Activated CD4-positive, CD25-positive, alpha-beta regulatory T cell treated with anti-CD3 and anti-CD28 coated beads, Interleukin-2, amount 50 U/mL, for 24 hours (primary cell): ENCODE measurements around the gene MEA1.
"Not testable (repeated sequence)": the region's sequence is repeated elsewhere in the genome, so short reads cannot be mapped to it uniquely, and the experiment has no call there.

Experiments
- ATAC-seq, 2 donors: fragments of 150-1000 bp; cut with Tn5 transposase; one replicate each; pipeline ENCODE4 v1.10.0; 2021; ENCODE audit warnings: mild to moderate bottlenecking in 1 of 2, moderate library complexity in 1 of 2

The MEA1 gene

GRCh38 chr6:43013843-43014433 is at the start of gene MEA1, which contains the start of gene KLHDC3:
TSS of gene MEA1 (minus strand) at chr6:43013946. CDS start at chr6:43013813, 133 bp downstream.
TSS of gene KLHDC3 (plus strand) at chr6:43014249. CDS start at chr6:43017193, 2,944 bp downstream.
- ATAC-seq: peak; percentile 95 to 97

- no peak for ATAC-seq
Observed at GRCh38 chr6:43062818-43063217, 49.1 kb upstream of the MEA1 start.

- no peak for ATAC-seq
Observed at GRCh38 chr6:43061861-43062260, 48.1 kb upstream of the MEA1 start.

- ATAC-seq: no peak
Observed at GRCh38 chr6:43060755-43061633, 47.2 kb upstream of the MEA1 start.

- no peak for ATAC-seq
Observed at GRCh38 chr6:43060034-43060754, 46.4 kb upstream of the MEA1 start.

GRCh38 chr6:43059168-43060033 is 45.7 kb upstream of the MEA1 start, which contains the start of the genes KLC4 and MRPL2:
TSS of gene KLC4 (plus strand) at chr6:43059631. CDS start at chr6:43061336, 1,705 bp downstream.
TSS of gene MRPL2 (minus strand) at chr6:43059434. CDS start at chr6:43059381, 53 bp downstream.
- peak; percentile 95 to 96 for ATAC-seq

GRCh38 chr6:43058531-43058930 is 44.8 kb upstream of the MEA1 start:
- ATAC-seq: no peak

- ATAC-seq: no peak
Observed at GRCh38 chr6:43055966-43056365, 42.2 kb upstream of the MEA1 start.

- no peak for ATAC-seq
Observed at GRCh38 chr6:43054206-43054943, 40.6 kb upstream of the MEA1 start.

- peak; percentile 99 to 100 for ATAC-seq
Observed at GRCh38 chr6:43053545-43054205, 39.9 kb upstream of the MEA1 start, which contains the start of gene CUL7. TSS of gene CUL7 (minus strand) at chr6:43053851. CDS start at chr6:43052788, 1,063 bp downstream.

- ATAC-seq: peak; percentile 6
Observed at GRCh38 chr6:43052842-43053544, 39.2 kb upstream of the MEA1 start.

- ATAC-seq: no peak
Observed at GRCh38 chr6:43052225-43052841, 38.6 kb upstream of the MEA1 start.

- no peak for ATAC-seq
Observed at GRCh38 chr6:43050981-43051380, 37.2 kb upstream of the MEA1 start.

GRCh38 chr6:43047998-43048397 is 34.3 kb upstream of the MEA1 start:
- no peak for ATAC-seq

- ATAC-seq: no peak
Observed at GRCh38 chr6:43045371-43045930, 31.7 kb upstream of the MEA1 start.

GRCh38 chr6:43043310-43043709 is 29.6 kb upstream of the MEA1 start:
- ATAC-seq: no peak

- not testable (repeated sequence) for ATAC-seq
Observed at GRCh38 chr6:43041475-43041874, 27.7 kb upstream of the MEA1 start.

GRCh38 chr6:43040542-43041257 is 27.0 kb upstream of the MEA1 start:
- ATAC-seq: no peak
